Mesenchymal stem cell (in vitro differentiated cells and primary cell): Measurements from ENCODE around the gene HOXA6.
A peak's percentile ranks its signal among the peaks of the same experiment; 100 is the strongest.

ENCODE experiments used
- DNase-seq: peaks from one replicate; pipeline ENCODE4 v3.0.0-alpha.2; 2013
- H2AFZ ChIP-seq: one replicate; pipeline ENCODE4 v1.6.1; 2013; ENCODE audit warnings: low read depth, mild to moderate bottlenecking, control low read depth, inconsistent platforms, low read length, moderate library complexity
- H2AK5ac ChIP-seq: 2 replicates; pipeline ENCODE4 v1.6.1; 2013; ENCODE audit warnings: low read length, moderate library complexity, mild to moderate bottlenecking, inconsistent platforms; ENCODE audit not compliant: severe bottlenecking
- H2BK120ac ChIP-seq: one replicate; pipeline ENCODE4 v1.6.1; 2013; ENCODE audit warnings: low read depth, mild to moderate bottlenecking, inconsistent platforms, low read length, moderate library complexity
- H2BK12ac ChIP-seq, 2 experiments: one replicate each; pipeline ENCODE4 v1.6.1; 2013; ENCODE audit warnings: inconsistent platforms in 2 of 2, low read length in 2 of 2, mild to moderate bottlenecking in 2 of 2, moderate library complexity in 2 of 2, control low read depth in 1 of 2
- H2BK15ac ChIP-seq: one replicate; pipeline ENCODE4 v1.6.1; 2013; ENCODE audit warnings: mild to moderate bottlenecking, low read depth, inconsistent platforms; ENCODE audit not compliant: poor library complexity, severe bottlenecking
- H2BK5ac ChIP-seq: 2 replicates; pipeline ENCODE4 v1.6.1; 2013; ENCODE audit warnings: low read depth, mild to moderate bottlenecking, low read length, control low read depth, inconsistent platforms; ENCODE audit not compliant: poor library complexity, severe bottlenecking
- H3K14ac ChIP-seq, 2 experiments: one replicate each; pipeline ENCODE4 v1.6.1; 2013; ENCODE audit warnings: inconsistent platforms in 2 of 2, low read length in 2 of 2, control low read depth in 1 of 2, mild to moderate bottlenecking in 1 of 2, moderate library complexity in 1 of 2
- H3K18ac ChIP-seq, 2 experiments: one replicate each; pipeline ENCODE4 v1.6.1; 2013; ENCODE audit warnings: inconsistent platforms in 2 of 2, low read length in 2 of 2, control low read depth in 1 of 2, low read depth in 1 of 2, mild to moderate bottlenecking in 1 of 2
- H3K23ac ChIP-seq, 2 experiments: one replicate each; pipeline ENCODE4 v1.6.1; 2013; ENCODE audit warnings: inconsistent platforms in 2 of 2, low read length in 2 of 2, mild to moderate bottlenecking in 2 of 2, moderate library complexity in 2 of 2, control low read depth in 1 of 2
- H3K27ac ChIP-seq: 2 replicates; pipeline ENCODE4 v1.5.1; 2013; ENCODE audit warnings: mild to moderate bottlenecking, moderate library complexity, low read length, control low read depth, inconsistent platforms; ENCODE audit not compliant: poor library complexity, severe bottlenecking
- H3K27me3 ChIP-seq, 2 experiments: 2 replicates each; pipeline versions ENCODE4 v1.6.1 to v1.7.0; 2013; ENCODE audit warnings: low read length in 2 of 2, mild to moderate bottlenecking in 2 of 2, moderate library complexity in 2 of 2, control low read depth in 1 of 2, inconsistent platforms in 1 of 2; ENCODE audit not compliant: control insufficient read depth in 1 of 2, insufficient read depth in 1 of 2
- H3K36me3 ChIP-seq, 2 experiments: 2 replicates each; pipeline versions ENCODE4 v1.6.1 to v1.7.0; 2013; ENCODE audit warnings: low read length in 2 of 2, control low read depth in 1 of 2, inconsistent platforms in 1 of 2, low read depth in 1 of 2, mild to moderate bottlenecking in 1 of 2; ENCODE audit not compliant: insufficient read depth in 2 of 2, control insufficient read depth in 1 of 2
- H3K4ac ChIP-seq, 2 experiments: one replicate each; pipeline ENCODE4 v1.6.1; 2013; ENCODE audit warnings: inconsistent platforms in 2 of 2, low read length in 2 of 2, mild to moderate bottlenecking in 2 of 2, moderate library complexity in 2 of 2, control low read depth in 1 of 2, low read depth in 1 of 2
- H3K4me1 ChIP-seq: 2 replicates; pipeline ENCODE4 v1.6.1; 2013; ENCODE audit warnings: low read depth, low read length, control low read depth; ENCODE audit not compliant: control insufficient read depth, insufficient read depth
- H3K4me2 ChIP-seq: 2 replicates; pipeline ENCODE4 v1.6.1; 2013; ENCODE audit warnings: low read length, mild to moderate bottlenecking, inconsistent platforms; ENCODE audit not compliant: poor library complexity, severe bottlenecking
- H3K4me3 ChIP-seq, 2 experiments: 2 replicates each; pipeline versions ENCODE4 v1.5.1 to v1.7.0; 2013; ENCODE audit warnings: low read length in 2 of 2, mild to moderate bottlenecking in 2 of 2, control low read depth in 1 of 2, low read depth in 1 of 2; ENCODE audit not compliant: insufficient read depth in 1 of 2
- H3K79me1 ChIP-seq: replicated peaks from 2 replicates; pipeline ENCODE4 v1.6.1; 2013; ENCODE audit warnings: mild to moderate bottlenecking, control low read depth, low read length, inconsistent platforms; ENCODE audit not compliant: poor library complexity, severe bottlenecking
- H3K9ac ChIP-seq: 2 replicates; pipeline ENCODE4 v1.7.0; 2013; ENCODE audit warnings: mild to moderate bottlenecking, low read length, moderate library complexity
- H3K9me3 ChIP-seq: 2 replicates; pipeline ENCODE4 v1.7.0; 2013; ENCODE audit warnings: mild to moderate bottlenecking, low read length; ENCODE audit not compliant: control insufficient read depth
- H4K8ac ChIP-seq: one replicate; pipeline ENCODE4 v1.6.1; 2013; ENCODE audit warnings: inconsistent platforms, mild to moderate bottlenecking, low read length, moderate library complexity
- H4K91ac ChIP-seq: one replicate; pipeline ENCODE4 v1.6.1; 2013; ENCODE audit warnings: mild to moderate bottlenecking, low read length, inconsistent platforms
- WGBS: methylation state at CpG from one replicate; pipeline ENCODE4 v1.1.7; 2013; ENCODE audit warnings: mixed read lengths; 5-methylcytosine and 5-hydroxymethylcytosine counted together

HOXA6 gene

DNA sequence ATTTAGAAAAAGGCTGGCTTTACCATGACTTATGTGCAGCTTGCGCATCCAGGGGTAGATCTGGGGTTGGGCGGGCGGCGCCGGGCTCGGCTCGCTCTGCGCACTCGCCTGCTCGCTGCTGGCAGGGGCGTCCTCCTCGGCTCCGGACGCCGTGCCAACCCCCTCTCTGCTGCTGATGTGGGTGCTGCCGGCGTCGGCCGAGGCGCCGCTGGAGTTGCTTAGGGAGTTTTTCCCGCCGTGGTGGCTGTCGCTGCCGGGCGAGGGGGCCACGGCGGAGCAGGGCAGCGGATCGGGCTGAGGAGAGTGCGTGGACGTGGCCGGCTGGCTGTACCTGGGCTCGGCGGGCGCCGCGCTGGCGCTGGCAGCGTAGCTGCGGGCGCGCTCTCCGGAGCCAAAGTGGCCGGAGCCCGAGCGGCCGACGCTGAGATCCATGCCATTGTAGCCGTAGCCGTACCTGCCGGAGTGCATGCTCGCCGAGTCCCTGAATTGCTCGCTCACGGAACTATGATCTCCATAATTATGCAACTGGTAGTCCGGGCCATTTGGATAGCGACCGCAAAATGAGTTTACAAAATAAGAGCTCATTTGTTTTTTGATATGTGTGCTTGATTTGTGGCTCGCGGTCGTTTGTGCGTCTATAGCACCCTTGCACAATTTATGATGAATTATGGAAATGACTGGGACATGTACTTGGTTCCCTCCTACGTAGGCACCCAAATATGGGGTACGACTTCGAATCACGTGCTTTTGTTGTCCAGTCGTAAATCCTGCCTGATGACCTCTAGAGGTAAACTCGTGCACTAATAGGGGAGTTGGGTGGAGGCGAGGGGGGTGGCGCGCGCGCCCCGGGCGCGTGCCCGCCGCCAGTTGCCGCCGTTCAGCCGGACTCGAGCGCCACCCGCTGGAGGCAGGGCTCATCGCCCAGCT, 4.3 kb downstream of the HOXA6 start, which contains the start of gene HOXA5:
HOXA5 (minus strand) TSS at position 659 of the 927 bp plus-strand sequence; CDS start at position 585, 74 bp downstream.
- Histone ChIP-seq H2BK5ac (peak within 1 kb of the TSS; percentile 90), H3K4me1 (peaks cover 8% of the 10 kb centered on the region), H2BK12ac (peak within 1 kb of the TSS in 1 of 2 experiments; percentile 87), H3K4ac (peak within 1 kb of the TSS; percentile 31 to 53), H2AK5ac (no peak within 1 kb of the TSS), H3K27me3 (peaks cover 0 to 11% of the 10 kb centered on the region in 2 experiments), H2BK15ac (peak within 1 kb of the TSS; percentile 36), H4K91ac (peak within 1 kb of the TSS; percentile 54), H3K9me3 (no peaks in the 10 kb centered on the region), H4K8ac (peak within 1 kb of the TSS; percentile 49), H3K4me3 (peak within 1 kb of the TSS; percentile 82 to 96), H2BK120ac (no peak within 1 kb of the TSS), H2AFZ (peak within 1 kb of the TSS; percentile 84), H3K4me2 (peak within 1 kb of the TSS; percentile 85), H3K23ac (peak within 1 kb of the TSS in 1 of 2 experiments; percentile 34), H3K36me3 (peaks cover 11 to 40% of the 10 kb centered on the region in 2 experiments), H3K14ac (peak within 1 kb of the TSS in 1 of 2 experiments; percentile 71), H3K79me1 (peaks cover 11% of the 10 kb centered on the region), H3K27ac (peak within 1 kb of the TSS; percentile 20), H3K18ac (peak within 1 kb of the TSS; percentile 37 to 78), H3K9ac (peak within 1 kb of the TSS; percentile 97)
- 2% methylated on average over 75 of the region's 86 CpGs for WGBS
- peak; percentile 84 for DNase-seq

DNA sequence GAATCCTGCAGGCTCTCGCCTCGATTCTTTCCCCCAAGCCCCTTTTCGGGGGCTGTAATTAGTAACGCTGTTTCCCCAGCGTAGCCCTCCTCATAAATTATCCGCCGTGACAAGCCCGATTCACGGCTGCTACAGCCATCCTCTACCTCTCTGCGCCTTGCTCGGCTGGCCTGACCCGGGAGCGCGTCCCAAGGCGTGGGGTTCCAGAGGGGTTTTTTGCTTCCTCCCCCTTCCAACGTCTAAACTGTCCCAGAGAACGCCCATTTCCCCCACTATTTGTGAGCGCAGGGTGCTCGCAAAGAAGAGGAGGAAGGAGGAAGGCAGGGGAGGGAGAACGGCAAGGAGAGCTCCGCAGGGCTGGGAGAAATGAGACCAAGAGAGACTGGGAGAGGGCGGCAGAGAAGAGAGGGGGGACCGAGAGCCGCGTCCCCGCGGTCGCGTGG, 5.0 kb downstream of the HOXA6 start:
- DNase-seq, result no peak
- Histone ChIP-seq H3K36me3 (peaks cover 8 to 43% of the 10 kb centered on the region in 2 experiments), H3K18ac (peak overlapping the region in 1 of 2 experiments; percentile 78), H2BK12ac (peak overlapping the region in 1 of 2 experiments; percentile 68), H3K79me1 (peaks cover 8% of the 10 kb centered on the region), H3K14ac (no peak overlapping the region), H3K4me2 (peak overlapping the region; percentile 85), H2AFZ (no peak overlapping the region), H3K23ac (peak overlapping the region in 1 of 2 experiments; percentile 34), H2AK5ac (no peak overlapping the region), H3K4me3 (peak overlapping the region; percentile 82 to 96), H2BK15ac (no peak overlapping the region), H4K8ac (no peak overlapping the region), H2BK120ac (no peak overlapping the region), H3K27me3 (peaks cover 0 to 8% of the 10 kb centered on the region in 2 experiments), H3K9ac (peak overlapping the region; percentile 97), H4K91ac (no peak overlapping the region), H3K4me1 (peaks cover 6% of the 10 kb centered on the region), H2BK5ac (peak overlapping the region; percentile 90), H3K9me3 (no peaks in the 10 kb centered on the region), H3K27ac (peak overlapping the region; percentile 20), H3K4ac (peak overlapping the region in 1 of 2 experiments; percentile 31)
- 3% methylated on average over 26 of the region's 29 CpGs for WGBS

DNA sequence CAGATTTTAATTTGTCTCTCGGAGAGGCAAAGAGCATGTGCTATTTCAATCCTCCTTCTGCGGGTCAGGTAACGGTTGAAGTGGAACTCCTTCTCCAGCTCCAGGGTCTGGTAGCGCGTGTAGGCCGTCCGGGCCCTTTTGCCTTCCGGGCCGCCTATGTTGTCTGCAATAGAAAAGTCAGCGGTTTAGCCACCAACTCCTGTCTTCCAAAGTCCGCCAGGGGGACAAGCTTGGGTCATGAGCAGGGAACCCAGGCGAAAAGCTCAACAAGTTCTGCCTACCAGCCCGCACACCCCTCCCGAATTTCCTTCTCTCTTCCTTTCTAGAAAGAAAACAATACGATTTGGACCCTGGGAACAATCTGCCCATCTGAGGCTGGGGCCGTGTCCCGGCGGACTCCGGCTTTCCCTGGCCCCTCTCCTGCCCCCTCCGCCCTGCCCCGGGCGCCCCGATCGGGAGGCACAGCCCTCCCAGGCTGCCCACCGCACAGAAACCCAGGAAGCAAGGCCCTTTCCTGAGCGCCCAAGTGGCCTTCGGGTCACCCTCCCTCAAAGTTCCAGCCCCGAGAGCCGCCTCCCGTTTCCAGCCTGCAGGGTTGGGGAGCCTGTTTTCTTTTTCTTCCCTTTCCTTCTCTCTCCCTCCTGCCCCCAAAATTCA, 5.5 kb downstream of the HOXA6 start:
- Histone ChIP-seq H3K14ac (no peak overlapping the region), H3K23ac (peak overlapping the region in 1 of 2 experiments; percentile 32), H3K4me1 (peaks cover 6% of the 10 kb centered on the region), H2BK15ac (no peak overlapping the region), H4K91ac (no peak overlapping the region), H3K9me3 (no peaks in the 10 kb centered on the region), H3K27me3 (peaks cover 0 to 7% of the 10 kb centered on the region in 2 experiments), H2BK12ac (no peak overlapping the region), H3K79me1 (peaks cover 6% of the 10 kb centered on the region), H2BK5ac (peak overlapping the region; percentile 90), H3K27ac (peak overlapping the region; percentile 29), H3K18ac (no peak overlapping the region), H2AK5ac (no peak overlapping the region), H4K8ac (no peak overlapping the region), H3K4me3 (peak overlapping the region; percentile 82 to 96), H2AFZ (no peak overlapping the region), H3K4ac (no peak overlapping the region), H3K9ac (peak overlapping the region; percentile 97), H2BK120ac (no peak overlapping the region), H3K36me3 (peaks cover 8 to 43% of the 10 kb centered on the region in 2 experiments), H3K4me2 (peak overlapping the region; percentile 85)
- DNase-seq, result peak; percentile 59
- 11% methylated on average over 30 of the region's 30 CpGs for WGBS
